HEK293T (cell line): Measurements from ENCODE around the gene MRPL17.

Experiments
- CTCF ChIA-PET: fragments of 350-600 bp; formaldehyde crosslinking; extraction: SDS; loops from one replicate; lab custom pipeline; 2021; ENCODE audit warnings: antibody characterized with exemption, inconsistent platforms; lab: Yijun Ruan, JAX
- POLR2A ChIA-PET: fragments of 350-600 bp; formaldehyde crosslinking; extraction: SDS; loops from one replicate; lab custom pipeline; 2020; ENCODE audit warnings: antibody characterized with exemption, inconsistent platforms; lab: Yijun Ruan, JAX
- DNase-seq: peaks from one replicate; pipeline ENCODE4 v3.0.0; 2012; ENCODE audit warnings: mixed read lengths; ENCODE audit errors: extremely low spot score
- ARNT ChIP-seq: fragments of 450-650 bp; IDR thresholded peaks from 2 replicates; pipeline ENCODE4 v1.6.1; 2017; ENCODE audit warnings: mild to moderate bottlenecking
- BHLHE40 ChIP-seq: fragments of 450-650 bp; IDR thresholded peaks from 2 replicates; pipeline ENCODE4 v1.6.1; 2016; ENCODE audit warnings: mild to moderate bottlenecking, moderate library complexity, borderline replicate concordance
- CTBP1 ChIP-seq: fragments of 450-650 bp; IDR thresholded peaks from 2 replicates; pipeline ENCODE4 v1.6.1; 2016; ENCODE audit warnings: borderline replicate concordance
- ELF4 ChIP-seq: fragments of 450-650 bp; IDR thresholded peaks from 2 replicates; pipeline ENCODE4 v1.6.1; 2017; ENCODE audit warnings: antibody characterized with exemption
- FOXA1 ChIP-seq: fragments of 450-650 bp; IDR thresholded peaks from 2 replicates; pipeline ENCODE4 v1.6.1; 2016; ENCODE audit warnings: mild to moderate bottlenecking
- FOXK2 ChIP-seq: fragments of 450-650 bp; IDR thresholded peaks from 2 replicates; pipeline ENCODE4 v1.6.1; 2016; ENCODE audit warnings: mild to moderate bottlenecking
- FOXM1 ChIP-seq: fragments of 450-650 bp; IDR thresholded peaks from 2 replicates; pipeline ENCODE4 v1.6.1; 2017; ENCODE audit warnings: mild to moderate bottlenecking, borderline replicate concordance
- HDGF ChIP-seq: fragments of 450-650 bp; IDR thresholded peaks from 2 replicates; pipeline ENCODE4 v1.6.1; 2017; ENCODE audit warnings: antibody characterized with exemption, borderline replicate concordance
- L3MBTL2 ChIP-seq: fragments of 450-650 bp; conservative IDR thresholded peaks from 2 replicates; pipeline ENCODE4 v1.6.1; 2016; ENCODE audit warnings: mild to moderate bottlenecking
- LEF1 ChIP-seq: fragments of 450-650 bp; IDR thresholded peaks from 2 replicates; pipeline ENCODE4 v1.6.1; 2017; ENCODE audit warnings: mild to moderate bottlenecking, borderline replicate concordance
- NFRKB ChIP-seq: fragments of 450-650 bp; IDR thresholded peaks from 2 replicates; pipeline ENCODE4 v1.6.1; 2016; ENCODE audit warnings: mild to moderate bottlenecking, moderate library complexity
- PKNOX1 ChIP-seq: fragments of 450-650 bp; IDR thresholded peaks from 2 replicates; pipeline ENCODE4 v1.6.1; 2016
- SP1 ChIP-seq: fragments of 450-650 bp; IDR thresholded peaks from 2 replicates; pipeline ENCODE4 v1.6.1; 2017
- SUZ12 ChIP-seq: fragments of 450-650 bp; IDR thresholded peaks from 2 replicates; pipeline ENCODE4 v1.6.1; 2016; ENCODE audit warnings: mild to moderate bottlenecking
- TARDBP ChIP-seq: fragments of 450-650 bp; IDR thresholded peaks from 2 replicates; pipeline ENCODE4 v1.6.1; 2016
- ZNF384 ChIP-seq: fragments of 450-650 bp; IDR thresholded peaks from 2 replicates; pipeline ENCODE4 v1.6.1; 2016

The MRPL17 gene

GRCh38 chr11:6630632-6631291 lies 52.4 kb downstream of the MRPL17 start:
- ChIA-PET CTCF (no interaction called here), POLR2A (interaction anchor here (1.2 to 2.0 kb wide), 2 partner anchors 11 to 19 kb away, joined by 6 read pairs; partner anchors contain the start of genes TAF10 and TPP1)
- TF ChIP-seq SUZ12 (no peak), FOXK2 (no peak), ZNF384 (no peak), ELF4 (no peak), LEF1 (no peak), ARNT (no peak), L3MBTL2 (no peak), FOXM1 (no peak), SP1 (no peak), PKNOX1 (no peak), CTBP1 (no peak), HDGF (no peak), TARDBP (no peak), BHLHE40 (no peak), NFRKB (no peak), FOXA1 (no peak)
- no peak for DNase-seq
